Right ventricle myocardium inferior (tissue), 1 donor: Measurements from ENCODE around the gene SIGLEC6. TPM values are rescaled to one million over a fixed set of nuclear protein-coding genes. Genes with fewer than 3 reads are reported as not detected.

Experiments
- ATAC-seq: fragments of 200-7000 bp; cut with Tn5 transposase; one replicate; pipeline ENCODE4 v1.9.1; 2020; ENCODE audit warnings: mild to moderate bottlenecking, moderate library complexity
- DNase-seq: peaks from one replicate; pipeline ENCODE4 v3.0.0; 2021; ENCODE audit errors: missing footprints
- intact Hi-C: fragments of 100-400 bp; cut with DNase I; formaldehyde crosslinking; loops from one replicate; pipeline ENCODE4 v1.11.0; 2022
- total RNA-seq: library from RNA; stranded (reverse); fragmentation: NEBNext Ultra II Directional; extraction: Animal tissue kit (Norgen Biotek cat#: 25700); gene quantifications from one replicate; pipeline ENCODE4 v1.2.1, GENCODE V29; 2021
- donor health status: DM: no; HTN: yes; CAD: no; lungs with severe emphysema.

The SIGLEC6 gene
- total RNA-seq, 1 donor from 2014 or later = 0.24 TPM

DNA sequence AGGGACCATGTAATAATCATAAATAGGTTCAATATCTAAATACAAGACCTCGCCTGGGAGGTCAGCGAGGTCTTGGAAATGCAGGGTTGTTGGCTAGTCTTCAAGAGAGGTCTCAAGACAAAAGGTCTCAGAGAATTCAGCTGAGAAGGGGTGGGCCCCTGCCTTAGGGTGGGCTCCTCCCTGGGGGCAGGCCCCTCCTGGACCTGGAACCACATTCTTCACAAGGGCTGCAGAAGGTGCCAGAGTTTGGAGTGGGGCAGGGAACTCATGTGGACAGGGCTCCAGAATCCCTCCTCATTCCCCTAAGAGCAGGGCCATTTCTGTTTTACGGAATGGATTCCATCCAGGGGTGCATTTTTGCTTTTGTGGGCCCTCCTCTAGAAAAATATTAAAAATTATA, 43.0 kb downstream of the SIGLEC6 start:
- DNase-seq (no peak), ATAC-seq (no peak)
- intact Hi-C loops = no loop called here

- intact Hi-C loops = no loop called here
- DNase-seq = no peak
- ATAC-seq = no peak
These were observed 45.4 kb downstream of the SIGLEC6 start for GRCh38 chr19:51485960-51486660.

DNA sequence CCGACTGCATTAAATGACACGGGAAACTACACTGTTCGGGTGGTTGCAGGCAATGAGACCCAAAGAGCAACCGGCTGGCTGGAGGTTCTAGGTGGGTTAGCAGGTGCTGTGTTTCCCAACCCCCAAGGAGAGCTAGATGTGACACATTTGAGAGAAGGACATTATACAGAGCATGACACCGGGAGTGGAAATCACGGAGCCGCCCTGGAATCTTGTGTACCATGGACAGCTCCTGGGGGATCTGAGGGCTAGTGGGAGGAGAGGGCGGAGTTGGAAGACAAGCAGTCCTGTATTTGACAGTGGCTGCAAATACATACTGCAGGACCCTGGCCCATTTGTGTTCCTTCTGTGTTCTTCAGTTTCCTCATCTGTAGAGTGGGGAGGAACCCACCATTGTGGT, 50.9 kb downstream of the SIGLEC6 start:
- intact Hi-C loops = no loop called here
- no peak for ATAC-seq
- no peak for DNase-seq

GRCh38 chr19:51479531-51480331, 51.7 kb downstream of the SIGLEC6 start:
- intact Hi-C loops = no loop called here
- ATAC-seq = no peak

DNA sequence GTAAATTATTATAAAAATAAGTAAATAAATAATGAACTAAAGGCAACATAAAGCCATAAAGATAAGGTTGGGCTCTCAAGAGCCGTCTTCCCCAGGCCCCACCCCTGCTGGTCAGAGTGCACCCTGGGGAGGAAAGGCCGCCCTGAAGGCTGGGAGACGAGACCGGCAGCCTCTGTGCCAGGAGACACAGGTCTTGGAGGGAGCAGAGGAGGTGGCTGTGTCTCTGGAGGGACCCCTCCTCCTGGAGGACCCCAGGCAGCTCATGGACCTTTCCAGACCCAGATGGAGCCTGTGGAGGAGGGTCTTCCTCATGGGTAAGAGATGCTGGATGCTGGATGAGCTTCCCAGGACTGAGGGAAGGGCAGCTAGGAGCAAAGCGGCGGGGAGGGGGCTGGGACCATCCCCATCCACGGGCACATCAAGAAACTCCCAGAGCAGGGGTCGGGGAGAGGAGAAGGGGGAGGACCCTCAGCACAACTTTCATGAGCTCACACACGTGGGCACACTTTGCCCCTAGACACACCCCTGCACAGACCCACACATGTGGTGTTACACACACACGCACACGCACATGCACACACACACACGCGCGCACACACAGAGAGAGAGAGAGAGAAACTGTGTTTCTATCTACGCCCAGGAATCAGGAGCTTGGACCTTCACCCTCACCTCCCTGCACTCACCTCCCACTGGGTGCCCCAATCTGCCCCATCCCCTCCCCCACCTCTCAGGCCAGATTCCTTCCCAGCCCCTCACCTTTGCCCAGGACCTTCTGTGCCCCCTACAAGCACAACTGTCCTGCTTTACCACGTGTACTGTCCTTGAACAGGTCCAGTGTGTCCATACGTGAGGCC, 52.9 kb downstream of the SIGLEC6 start, which contains the start of gene CEACAM18:
TSS of gene CEACAM18 (plus strand) at position 159 of the 854 bp plus-strand sequence.
- ATAC-seq = no peak
- DNase-seq = no peak
- intact Hi-C loops = no loop called here

More at GRCh38 chr19:51479531-51480331, 51.7 kb downstream of the SIGLEC6 start:
- DNase-seq = no peak

- ATAC-seq = no peak
- intact Hi-C loops = no loop called here
These were observed 54.1 kb downstream of the SIGLEC6 start for GRCh38 chr19:51477344-51477743.

GRCh38 chr19:51476164-51476563, 55.3 kb downstream of the SIGLEC6 start:
- intact Hi-C loops = no loop called here
- ATAC-seq = no peak

More at GRCh38 chr19:51477344-51477743, 54.1 kb downstream of the SIGLEC6 start:
- DNase-seq = no peak

DNA sequence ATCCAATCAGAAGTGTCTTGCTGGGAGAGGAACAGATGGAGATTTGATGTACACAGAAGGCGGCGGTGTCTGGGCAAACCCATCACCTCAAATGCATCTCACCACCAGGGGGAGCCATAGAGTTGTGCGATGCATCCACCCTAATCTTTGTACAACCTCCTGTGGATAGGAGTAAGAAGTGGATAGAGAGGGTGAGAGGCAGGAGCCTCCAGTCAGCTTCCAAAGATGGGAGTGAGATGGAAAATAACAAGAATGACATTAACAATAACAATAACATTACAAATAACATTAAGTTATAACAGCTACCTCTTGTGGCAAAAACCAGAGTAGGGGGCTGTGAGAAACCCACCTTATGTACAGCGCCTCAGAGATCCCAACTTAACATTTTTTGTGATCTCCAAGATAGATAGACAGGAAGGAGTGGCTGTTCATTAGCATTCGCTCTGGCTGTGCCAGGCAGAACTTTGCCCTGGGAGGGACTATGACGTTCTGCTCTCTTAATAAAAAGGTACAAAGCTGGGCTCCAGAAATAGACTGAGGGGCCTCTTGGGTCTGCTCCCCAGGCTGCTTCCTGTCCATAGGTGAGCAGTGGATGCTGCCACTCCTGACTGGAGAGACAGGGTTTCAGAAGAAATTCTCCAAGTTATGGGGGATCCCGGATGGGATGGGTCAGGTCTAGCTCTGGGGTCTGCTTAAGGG, 58.3 kb downstream of the SIGLEC6 start:
- intact Hi-C loops = loop anchor here (5.0 kb wide), 2 partner anchors 184 to 304 kb away; no protein-coding TSS in a partner anchor
- ATAC-seq (peak; percentile 60), DNase-seq (no peak)

More at GRCh38 chr19:51476164-51476563, 55.3 kb downstream of the SIGLEC6 start:
- no peak for DNase-seq

GRCh38 chr19:51472607-51473006, 58.9 kb downstream of the SIGLEC6 start:
- ATAC-seq = no peak
- intact Hi-C loops = loop anchor here (5.0 kb wide), 2 partner anchors 185 to 305 kb away; no protein-coding TSS in a partner anchor

DNA sequence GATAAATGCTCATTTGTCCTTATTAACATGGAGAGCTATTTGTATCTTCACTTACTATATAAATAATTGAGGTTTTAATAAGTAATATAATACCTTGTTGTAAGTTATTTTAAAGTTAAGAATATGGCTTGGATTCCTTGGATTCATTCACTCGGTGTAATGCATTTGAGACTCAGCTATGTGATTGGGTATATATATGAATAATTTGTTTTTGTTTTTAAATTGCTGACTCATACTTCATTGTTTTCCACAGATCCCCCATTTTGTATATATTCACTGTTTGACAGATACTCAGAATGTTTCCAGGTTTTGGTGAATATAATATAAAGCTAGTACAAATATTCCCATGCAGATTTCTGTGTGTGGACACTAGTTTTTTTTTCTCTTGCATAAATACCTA, 59.9 kb downstream of the SIGLEC6 start:
- DNase-seq (no peak), ATAC-seq (no peak)
- intact Hi-C loops = loop anchor here (5.0 kb wide), 2 partner anchors 186 to 306 kb away; no protein-coding TSS in a partner anchor

More at GRCh38 chr19:51472607-51473006, 58.9 kb downstream of the SIGLEC6 start:
- DNase-seq = no peak

DNA sequence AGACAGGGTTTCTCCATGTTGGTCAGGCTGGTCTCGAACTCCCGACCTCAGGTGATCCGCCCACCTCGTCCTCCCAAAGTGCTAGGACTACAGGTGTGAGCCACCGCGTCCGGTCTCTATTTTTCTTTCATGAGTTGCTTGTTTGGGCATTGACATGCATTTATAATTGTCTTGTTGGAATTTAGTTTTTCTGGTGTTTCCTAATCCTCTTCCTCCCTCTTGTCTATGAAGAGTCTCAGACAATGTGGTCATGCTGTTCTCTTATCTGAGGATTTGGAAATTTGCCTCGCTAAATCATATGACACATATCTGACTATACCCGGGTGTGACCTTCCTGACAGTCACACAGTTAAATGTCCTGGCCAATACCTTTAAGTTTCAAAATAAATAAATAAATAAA, 60.5 kb downstream of the SIGLEC6 start:
- no peak for DNase-seq
- intact Hi-C loops = loop anchor here (5.0 kb wide), 2 partner anchors 186 to 306 kb away; no protein-coding TSS in a partner anchor
- ATAC-seq = no peak

GRCh38 chr19:51469629-51470028, 61.8 kb downstream of the SIGLEC6 start:
- DNase-seq = no peak
- intact Hi-C loops = loop anchor here (5.0 kb wide), 2 partner anchors 188 to 308 kb away; no protein-coding TSS in a partner anchor
- ATAC-seq = no peak

GRCh38 chr19:51469162-51469561, 62.3 kb downstream of the SIGLEC6 start:
- DNase-seq (no peak), ATAC-seq (no peak)
- intact Hi-C loops = no loop called here

DNA sequence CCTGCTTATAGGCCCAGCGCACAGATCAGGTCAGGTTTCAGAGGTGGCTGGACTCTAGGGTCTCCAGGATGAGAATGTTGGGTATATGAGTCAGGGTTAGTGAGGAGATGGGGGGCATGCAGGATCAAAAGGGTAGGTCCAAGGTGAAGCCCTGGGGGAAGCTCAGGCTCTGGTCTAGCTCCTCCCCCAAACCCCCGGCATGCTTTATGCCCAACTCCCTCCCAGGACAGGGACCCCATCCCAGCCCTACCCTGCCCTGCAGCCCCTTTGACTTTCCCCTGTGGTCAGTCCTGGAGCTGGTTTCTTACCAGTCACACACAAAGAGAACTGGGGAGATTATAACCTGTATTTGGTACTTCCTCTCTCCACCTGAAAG, 62.9 kb downstream of the SIGLEC6 start:
- no peak for DNase-seq
- no peak for ATAC-seq
- intact Hi-C loops = no loop called here

DNA sequence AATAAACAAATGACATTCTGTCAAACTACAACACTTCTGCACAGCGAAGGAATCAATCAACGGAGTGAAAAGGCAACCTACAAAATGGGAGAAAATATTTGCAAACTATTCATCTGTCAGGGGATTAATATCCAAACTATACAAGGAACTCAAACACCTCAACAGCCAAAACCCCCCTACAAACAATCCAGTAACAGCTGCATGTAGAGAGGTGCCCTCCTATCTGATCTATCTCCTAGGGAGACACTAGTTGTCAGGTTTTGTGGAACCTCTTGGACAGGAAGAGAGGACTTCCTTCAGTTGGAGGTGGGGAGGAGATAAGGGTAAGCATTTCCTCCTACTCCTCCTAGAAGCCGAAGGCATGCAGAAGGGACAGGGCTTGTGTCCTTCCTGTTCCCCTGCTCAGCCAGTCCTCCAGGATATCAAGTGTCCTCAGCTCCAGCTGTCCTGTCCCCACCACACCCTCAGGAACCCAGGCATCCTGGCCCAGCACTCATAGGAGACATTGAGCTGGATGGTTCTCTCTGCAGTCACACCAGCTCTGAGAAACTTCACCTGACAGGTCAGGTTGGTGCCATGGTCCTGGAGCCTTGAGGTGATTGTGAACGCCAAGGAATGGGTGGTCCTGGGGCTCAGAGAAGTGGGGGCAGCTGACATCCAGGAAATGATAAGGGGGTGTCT, 63.5 kb downstream of the SIGLEC6 start:
- intact Hi-C loops = no loop called here
- DNase-seq (no peak), ATAC-seq (no peak)
